Lower lobe of right lung (tissue), 2 donors: ENCODE data around the gene CCDC92. TPM values are rescaled to one million over a fixed set of nuclear protein-coding genes. Genes with fewer than 3 reads are reported as not detected.

Source experiments
- ATAC-seq, 2 donors: fragments of 200-7000 bp; cut with Tn5 transposase; one replicate each; pipeline ENCODE4 v1.9.1; 2020 to 2022; ENCODE audit warnings: mild to moderate bottlenecking in 2 of 2, moderate library complexity in 2 of 2
- DNase-seq: peaks from one replicate; pipeline ENCODE4 v3.0.0-alpha.2; 2020
- H3K27ac ChIP-seq: fragments of 200-600 bp; one replicate; pipeline ENCODE4 v1.8.0; 2022
- H3K27me3 ChIP-seq: fragments of 200-600 bp; one replicate; pipeline ENCODE4 v1.8.0; 2022; ENCODE audit warnings: low read depth
- H3K36me3 ChIP-seq: fragments of 200-600 bp; one replicate; pipeline ENCODE4 v1.8.0; 2022; ENCODE audit warnings: mild to moderate bottlenecking
- H3K4me1 ChIP-seq: fragments of 200-600 bp; one replicate; pipeline ENCODE4 v1.8.0; 2022
- H3K4me3 ChIP-seq: fragments of 200-600 bp; one replicate; pipeline ENCODE4 v1.8.0; 2022; ENCODE audit warnings: mild to moderate bottlenecking
- H3K9me3 ChIP-seq: fragments of 200-600 bp; one replicate; pipeline ENCODE4 v1.8.0; 2022
- CTCF ChIP-seq: fragments of 200-600 bp; IDR thresholded peaks from one replicate; pipeline ENCODE4 v1.8.0; 2022; ENCODE audit warnings: antibody characterized with exemption, mild to moderate bottlenecking
- intact Hi-C: fragments of 100-400 bp; cut with DNase I; formaldehyde crosslinking; loops from one replicate; pipeline ENCODE4 v1.11.0; 2022
- total RNA-seq: library from RNA; stranded (reverse); fragmentation: NEBNext Ultra II Directional; extraction: Animal tissue kit (Norgen Biotek cat#: 25700); gene quantifications from one replicate; pipeline ENCODE4 v1.2.1, GENCODE V29; 2021
- donor health status: DM: no; HTN: yes; CAD: no; lungs with severe emphysema.

CCDC92 gene
- total RNA-seq, 1 donor from 2014 or later = 47.6 TPM

GRCh38 chr12:123971770-123972456 is 718 bp downstream of the CCDC92 start:
- ATAC-seq (peak; percentile 16 to 49), DNase-seq (peak; percentile 69)
- H3K4me1 ChIP-seq = peaks cover 37% of the 10 kb centered on the region
- peak overlapping the region; percentile 93 for H3K4me3 ChIP-seq
- no peaks in the 10 kb centered on the region for H3K9me3 ChIP-seq
- TF ChIP-seq CTCF = no peak
- no peaks in the 10 kb centered on the region for H3K27me3 ChIP-seq
- H3K36me3 ChIP-seq = peaks cover 12% of the 10 kb centered on the region
- H3K27ac ChIP-seq = peak overlapping the region; percentile 95
- intact Hi-C loops = no loop called here

DNA sequence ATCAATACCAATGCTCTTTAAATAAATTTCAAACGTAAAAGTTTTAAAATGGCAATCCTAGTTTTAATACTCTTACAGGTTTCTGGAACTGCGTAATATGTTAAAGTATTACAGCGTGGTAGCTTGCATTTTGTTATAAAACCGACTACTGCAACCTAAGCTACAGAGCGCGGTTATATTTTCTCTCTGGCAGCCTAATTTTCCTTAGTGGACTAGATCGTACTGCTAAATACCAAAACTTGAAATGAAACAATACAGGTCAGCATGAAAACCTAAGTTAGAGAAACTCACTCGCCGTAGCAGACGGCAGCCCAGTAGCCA is 1.2 kb downstream of the CCDC92 start:
- Histone ChIP-seq H3K9me3 (no peaks in the 10 kb centered on the region), H3K27ac (peak overlapping the region; percentile 95), H3K4me1 (peaks cover 37% of the 10 kb centered on the region), H3K27me3 (no peaks in the 10 kb centered on the region), H3K36me3 (peaks cover 8% of the 10 kb centered on the region), H3K4me3 (peak overlapping the region; percentile 93)
- TF ChIP-seq CTCF = no peak
- intact Hi-C loops = no loop called here
- ATAC-seq = no peak
- no peak for DNase-seq

DNA sequence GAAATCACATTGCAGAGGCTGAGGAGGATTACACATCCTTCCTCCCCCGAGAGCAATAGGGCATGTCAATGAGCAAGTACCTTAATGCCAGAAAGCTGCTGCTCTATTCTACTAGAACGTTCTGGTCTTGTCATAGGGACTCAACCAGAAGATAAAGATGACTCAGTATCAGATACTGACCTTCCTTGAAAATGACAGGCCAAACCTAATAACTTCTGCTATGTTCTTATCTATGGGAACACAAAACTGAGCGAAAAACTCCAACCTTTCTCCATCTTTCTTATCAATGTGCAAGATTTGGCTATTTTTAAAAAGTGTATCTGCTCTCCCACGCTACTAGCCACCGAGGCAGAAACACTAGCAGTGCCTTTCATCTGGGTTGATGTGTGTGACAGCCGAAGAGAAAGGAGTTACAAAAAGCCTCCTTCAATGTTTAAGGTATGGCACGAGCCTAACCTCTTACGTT is 5.5 kb downstream of the CCDC92 start:
- DNase-seq (no peak), ATAC-seq (no peak)
- H3K27me3 ChIP-seq = no peaks in the 10 kb centered on the region
- H3K27ac ChIP-seq = no peak overlapping the region
- H3K4me3 ChIP-seq = no peak overlapping the region
- intact Hi-C loops = no loop called here
- H3K4me1 ChIP-seq = peaks cover 20% of the 10 kb centered on the region
- no peaks in the 10 kb centered on the region for H3K9me3 ChIP-seq
- H3K36me3 ChIP-seq = no peaks in the 10 kb centered on the region
- TF ChIP-seq CTCF = no peak

- Histone ChIP-seq H3K9me3 (no peaks in the 10 kb centered on the region), H3K36me3 (no peaks in the 10 kb centered on the region), H3K4me3 (no peak overlapping the region), H3K27ac (no peak overlapping the region), H3K27me3 (no peaks in the 10 kb centered on the region), H3K4me1 (peaks cover 20% of the 10 kb centered on the region)
- intact Hi-C loops = no loop called here
- ATAC-seq (no peak), DNase-seq (no peak)
- no peak for TF ChIP-seq CTCF
These were observed 6.0 kb downstream of the CCDC92 start for GRCh38 chr12:123966596-123966995.

GRCh38 chr12:123965382-123965781 is 7.2 kb downstream of the CCDC92 start:
- H3K27me3 ChIP-seq = no peaks in the 10 kb centered on the region
- ATAC-seq = no peak
- H3K36me3 ChIP-seq = no peaks in the 10 kb centered on the region
- H3K9me3 ChIP-seq = no peaks in the 10 kb centered on the region
- no peak overlapping the region for H3K4me3 ChIP-seq
- intact Hi-C loops = no loop called here
- H3K4me1 ChIP-seq = peaks cover 13% of the 10 kb centered on the region
- no peak for DNase-seq
- H3K27ac ChIP-seq = no peak overlapping the region
- TF ChIP-seq CTCF = no peak
